HG03460 (cell line): ENCODE measurements around the gene PARD6G.

Experiments used
- ATAC-seq: cut with Tn5 transposase; IDR thresholded peaks from one replicate; pipeline ENCODE4 v1.9.1; 2021; ENCODE audit not compliant: unreplicated experiment

The PARD6G gene

GRCh38 chr18:80213182-80213581, 34.1 kb downstream of the PARD6G start:
- ATAC-seq = no peak

DNA sequence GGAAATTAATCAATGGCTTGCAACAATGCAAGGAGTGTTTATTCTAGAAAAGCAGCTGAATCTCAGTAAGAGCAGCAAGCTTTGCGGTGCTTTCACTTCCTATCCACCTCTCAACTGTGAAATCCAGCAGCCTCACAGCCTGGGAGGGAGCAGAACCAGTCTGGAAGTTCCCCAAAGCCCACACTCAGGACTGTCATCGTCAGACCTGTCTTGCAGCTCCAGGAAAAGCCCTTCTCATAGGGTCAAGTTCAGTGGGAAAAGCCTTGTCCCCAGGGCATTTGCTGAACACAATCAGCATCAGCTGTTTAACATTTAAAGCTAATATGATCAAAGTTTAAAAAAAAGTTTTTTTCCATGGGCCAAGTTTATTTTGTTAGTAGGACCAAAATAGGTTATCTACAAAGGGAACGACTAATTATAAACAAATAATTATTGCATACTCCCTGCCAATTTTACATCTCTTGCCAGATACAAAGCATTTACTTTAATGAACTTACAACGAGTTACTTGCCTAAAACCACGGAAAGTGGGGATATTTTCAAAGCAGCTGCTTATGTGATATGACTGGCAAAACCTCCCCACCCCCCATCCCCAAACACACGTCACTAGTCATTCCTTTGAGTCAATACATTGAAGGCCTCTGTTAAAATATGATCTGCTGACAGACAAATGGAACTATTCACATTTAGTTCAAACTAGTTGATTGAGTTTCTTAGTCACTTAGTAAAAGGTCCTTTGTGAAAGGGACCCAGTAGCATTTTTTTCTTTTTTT, 36.8 kb downstream of the PARD6G start:
- ATAC-seq = peak; percentile 79

- ATAC-seq = no peak
Observed at GRCh38 chr18:80208620-80209019, 38.7 kb downstream of the PARD6G start.

- no peak for ATAC-seq
Observed at GRCh38 chr18:80205294-80205693, 42.0 kb downstream of the PARD6G start.

DNA sequence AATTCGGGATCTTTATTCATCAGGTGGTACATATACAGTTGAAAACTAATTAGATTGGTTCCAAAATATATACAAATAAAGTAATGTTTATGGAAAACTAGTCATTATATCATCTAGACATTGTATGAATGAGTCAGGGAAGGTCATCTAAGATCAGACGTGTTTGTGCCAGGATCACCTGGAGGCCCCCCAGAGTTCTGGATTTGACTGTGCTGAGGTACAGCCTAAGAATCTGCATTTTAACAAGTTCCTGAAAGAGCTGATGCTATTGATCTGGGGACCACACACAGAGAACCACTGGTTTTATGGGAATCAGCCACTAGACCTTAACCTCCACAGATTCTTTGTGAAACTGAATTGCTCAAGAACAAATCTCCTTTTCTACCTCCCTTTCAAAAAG, 43.2 kb downstream of the PARD6G start:
- ATAC-seq = no peak

GRCh38 chr18:80203249-80203648, 44.1 kb downstream of the PARD6G start:
- no peak for ATAC-seq

- peak; percentile 91 for ATAC-seq
Observed at GRCh38 chr18:80202264-80202998, 44.9 kb downstream of the PARD6G start.

- peak; percentile 12 for ATAC-seq
Observed at GRCh38 chr18:80201739-80202138, 45.6 kb downstream of the PARD6G start.

- no peak for ATAC-seq
Observed at GRCh38 chr18:80200932-80201672, 46.2 kb downstream of the PARD6G start.

- no peak for ATAC-seq
Observed at GRCh38 chr18:80200171-80200931, 47.0 kb downstream of the PARD6G start.

DNA sequence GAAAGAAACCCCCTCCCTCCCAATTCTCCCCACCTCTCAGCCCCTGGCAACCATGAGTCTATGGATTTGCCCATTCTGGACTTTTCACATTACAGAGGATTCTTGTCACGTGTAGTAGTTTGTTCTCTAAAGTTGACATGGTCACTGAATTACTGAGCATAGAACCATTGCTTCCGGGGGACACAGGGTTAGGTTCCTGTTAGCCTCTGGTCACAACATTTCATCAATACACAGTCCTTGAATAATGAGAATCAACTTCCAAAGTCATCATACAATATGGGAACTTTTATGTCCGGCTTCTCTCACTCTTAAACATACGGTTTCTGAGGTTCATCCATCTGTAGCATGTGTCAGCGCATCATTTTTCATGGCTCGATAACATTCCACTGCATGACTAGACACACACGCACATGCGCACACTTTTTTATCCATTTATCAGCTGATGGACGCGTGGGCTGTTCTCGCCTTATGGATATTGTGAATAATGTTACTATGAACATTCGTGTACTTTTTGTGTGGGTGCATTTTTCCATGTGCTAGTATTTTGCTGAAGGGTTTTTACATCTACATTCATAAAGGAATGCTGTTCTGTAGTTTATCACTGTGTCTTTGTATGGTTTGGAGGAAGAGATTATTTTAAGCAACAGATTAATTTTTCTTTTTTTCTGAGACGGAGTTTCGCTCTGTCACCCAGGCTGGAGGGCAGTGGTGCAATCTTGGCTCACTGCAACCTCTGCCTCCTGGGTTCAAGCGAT, 48.1 kb downstream of the PARD6G start:
- no peak for ATAC-seq

GRCh38 chr18:80198391-80198790, 48.9 kb downstream of the PARD6G start:
- ATAC-seq = no peak

- ATAC-seq = no peak
Observed at GRCh38 chr18:80197528-80197927, 49.8 kb downstream of the PARD6G start.

- no peak for ATAC-seq
Observed at GRCh38 chr18:80196528-80197320, 50.6 kb downstream of the PARD6G start.

- peak; percentile 77 for ATAC-seq
Observed at GRCh38 chr18:80194874-80195570, 52.3 kb downstream of the PARD6G start.

DNA sequence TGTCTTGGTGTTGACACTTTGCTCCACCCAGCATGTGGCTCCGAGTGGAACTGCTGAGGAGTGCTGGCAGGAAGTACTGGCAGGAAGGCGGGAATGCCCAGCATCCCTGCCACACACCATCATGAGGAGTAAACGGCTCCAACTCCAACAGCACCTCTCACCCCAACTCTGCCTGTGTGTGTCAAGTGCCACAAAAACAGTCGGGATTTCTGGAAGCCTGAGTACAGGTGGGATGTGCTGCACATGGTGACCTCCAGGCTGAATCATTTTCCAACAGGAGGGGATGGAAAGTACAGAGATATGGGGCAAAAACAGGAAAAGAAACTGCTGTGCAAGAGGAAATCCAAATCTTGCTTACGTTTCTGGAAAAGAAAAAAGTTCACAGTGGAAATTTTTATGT, 53.6 kb downstream of the PARD6G start:
- ATAC-seq = no peak

- ATAC-seq = no peak
Observed at GRCh38 chr18:80192653-80193385, 54.5 kb downstream of the PARD6G start.
